Kidney capillary endothelial cell (primary cell): ENCODE results near the gene EXOC8.

Experiments
- DNase-seq: peaks from one replicate; pipeline ENCODE4 v3.0.0-alpha.2; 2018; ENCODE audit warnings: low spot score

EXOC8 gene

GRCh38 chr1:231313661-231314060, 24.0 kb downstream of the EXOC8 start:
- DNase-seq: no peak

GRCh38 chr1:231312432-231312788, 25.2 kb downstream of the EXOC8 start:
- DNase-seq: no peak

- no peak for DNase-seq
Measured at GRCh38 chr1:231311720-231312431, 25.8 kb downstream of the EXOC8 start.

GRCh38 chr1:231310391-231310934, 27.2 kb downstream of the EXOC8 start:
- no peak for DNase-seq

GRCh38 chr1:231301990-231302389, 35.7 kb downstream of the EXOC8 start:
- no peak for DNase-seq

- no peak for DNase-seq
Measured at GRCh38 chr1:231295938-231296337, 41.7 kb downstream of the EXOC8 start.

- no peak for DNase-seq
Measured at GRCh38 chr1:231286603-231287002, 51.0 kb downstream of the EXOC8 start.

- no peak for DNase-seq
Measured at GRCh38 chr1:231284441-231284840, 53.2 kb downstream of the EXOC8 start.
